NCI-H128 (cell line): ENCODE data around the gene SLC7A6OS.
A peak's percentile ranks its signal among the peaks of the same experiment; 100 is the strongest.

Source experiments
- DNase-seq: peaks from one replicate; lab custom pipeline; 2025; ENCODE audit not compliant: unreplicated experiment; lab: John Stamatoyannopoulos, UW

SLC7A6OS gene

GRCh38 chr16:68282064-68282452 is 28.7 kb downstream of the SLC7A6OS start:
- no peak for DNase-seq

GRCh38 chr16:68281368-68282063 is 29.2 kb downstream of the SLC7A6OS start:
- DNase-seq: no peak

- DNase-seq: no peak
Observed at GRCh38 chr16:68279726-68280558, 30.8 kb downstream of the SLC7A6OS start.

GRCh38 chr16:68276223-68276622 is 34.5 kb downstream of the SLC7A6OS start:
- no peak for DNase-seq

GRCh38 chr16:68275611-68276191 is 35.0 kb downstream of the SLC7A6OS start:
- no peak for DNase-seq

- no peak for DNase-seq
Observed at GRCh38 chr16:68274441-68274840, 36.3 kb downstream of the SLC7A6OS start.

GRCh38 chr16:68273896-68274295 is 36.9 kb downstream of the SLC7A6OS start:
- DNase-seq: no peak

GRCh38 chr16:68273459-68273858 is 37.3 kb downstream of the SLC7A6OS start:
- DNase-seq: no peak

GRCh38 chr16:68272507-68273209 is 38.1 kb downstream of the SLC7A6OS start:
- DNase-seq: peak; percentile 35

- no peak for DNase-seq
Observed at GRCh38 chr16:68270353-68270752, 40.4 kb downstream of the SLC7A6OS start.

GRCh38 chr16:68269793-68270192 is 41.0 kb downstream of the SLC7A6OS start:
- DNase-seq: no peak

- DNase-seq: peak; percentile 55
Observed at GRCh38 chr16:68267612-68268405, 42.9 kb downstream of the SLC7A6OS start.

- DNase-seq: no peak
Observed at GRCh38 chr16:68265078-68265920, 45.4 kb downstream of the SLC7A6OS start.

GRCh38 chr16:68264128-68265077 is 46.3 kb downstream of the SLC7A6OS start, which contains the start of gene SLC7A6:
Gene SLC7A6 (plus strand): TSS chr16:68264526. CDS start chr16:68274727, 10,201 bp downstream.
- no peak for DNase-seq

GRCh38 chr16:68263559-68264127 is 47.1 kb downstream of the SLC7A6OS start:
- DNase-seq: no peak

- no peak for DNase-seq
Observed at GRCh38 chr16:68259007-68259825, 51.5 kb downstream of the SLC7A6OS start.
